PC-3 (cell line): ENCODE results near the gene SRSF2.

Source experiments
- CTCF ChIP-seq: fragments of 300-600 bp; sonication (generic); conservative IDR thresholded peaks from 2 replicates; pipeline ENCODE4 v1.5.1; 2017; ENCODE audit warnings: antibody characterized with exemption, low read depth, mild to moderate bottlenecking, low read length
- EZH2 ChIP-seq: fragments of 300-600 bp; sonication (generic); IDR thresholded peaks from one replicate; pipeline ENCODE4 v1.6.1; 2017; ENCODE audit warnings: antibody characterized with exemption, mild to moderate bottlenecking, low read length; ENCODE audit not compliant: unreplicated experiment

- no peak for TF ChIP-seq CTCF
- no peak for TF ChIP-seq EZH2
Observed at GRCh38 chr17:76702941-76703637, 34.0 kb downstream of the SRSF2 start.
